NCI-H2227 treated with DMSO at 0.1 percent for 48 hours (cell line): ENCODE measurements around the gene AKAP12.
"Not testable (repeated sequence)": the region's sequence is repeated elsewhere in the genome, so short reads cannot be mapped to it uniquely, and the experiment has no call there.

Source experiments
- DNase-seq: peaks from one replicate; lab custom pipeline; 2025; lab: John Stamatoyannopoulos, UW

The AKAP12 gene

GRCh38 chr6:151349651-151350270 is 110.0 kb downstream of the AKAP12 start:
- peak; percentile 78 for DNase-seq

GRCh38 chr6:151350442-151351145 is 110.8 kb downstream of the AKAP12 start:
- no peak for DNase-seq

DNA sequence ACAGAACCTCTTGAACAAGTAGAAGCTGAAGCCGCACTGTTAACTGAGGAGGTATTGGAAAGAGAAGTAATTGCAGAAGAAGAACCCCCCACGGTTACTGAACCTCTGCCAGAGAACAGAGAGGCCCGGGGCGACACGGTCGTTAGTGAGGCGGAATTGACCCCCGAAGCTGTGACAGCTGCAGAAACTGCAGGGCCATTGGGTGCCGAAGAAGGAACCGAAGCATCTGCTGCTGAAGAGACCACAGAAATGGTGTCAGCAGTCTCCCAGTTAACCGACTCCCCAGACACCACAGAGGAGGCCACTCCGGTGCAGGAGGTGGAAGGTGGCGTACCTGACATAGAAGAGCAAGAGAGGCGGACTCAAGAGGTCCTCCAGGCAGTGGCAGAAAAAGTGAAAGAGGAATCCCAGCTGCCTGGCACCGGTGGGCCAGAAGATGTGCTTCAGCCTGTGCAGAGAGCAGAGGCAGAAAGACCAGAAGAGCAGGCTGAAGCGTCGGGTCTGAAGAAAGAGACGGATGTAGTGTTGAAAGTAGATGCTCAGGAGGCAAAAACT is 111.5 kb downstream of the AKAP12 start:
- no peak for DNase-seq

GRCh38 chr6:151351731-151352130 is 112.0 kb downstream of the AKAP12 start:
- no peak for DNase-seq

GRCh38 chr6:151352410-151353396 is 112.9 kb downstream of the AKAP12 start:
- DNase-seq, result no peak

DNA sequence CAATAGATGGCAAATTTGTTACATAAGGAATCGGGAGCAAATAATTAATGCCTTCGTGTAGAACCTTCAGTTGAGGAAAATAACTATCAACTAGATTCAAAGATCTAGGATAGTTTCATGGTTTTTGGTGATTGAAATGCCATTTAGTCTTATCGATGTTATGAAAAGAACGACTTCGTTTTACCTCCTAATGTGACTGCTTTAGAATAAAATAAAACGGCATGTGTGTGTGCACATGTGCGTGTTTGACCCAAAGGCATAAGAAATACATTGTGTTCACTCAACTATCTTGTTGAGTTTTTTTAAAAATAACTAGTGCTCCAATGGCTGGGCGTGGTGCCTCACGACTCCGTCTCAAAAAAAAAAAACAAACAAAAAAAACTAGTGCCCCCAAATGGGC is 114.0 kb downstream of the AKAP12 start:
- DNase-seq, result no peak

- not testable (repeated sequence) for DNase-seq
Observed at GRCh38 chr6:151356983-151357382, 117.2 kb downstream of the AKAP12 start.

GRCh38 chr6:151357758-151358436 is 118.1 kb downstream of the AKAP12 start:
- no peak for DNase-seq

DNA sequence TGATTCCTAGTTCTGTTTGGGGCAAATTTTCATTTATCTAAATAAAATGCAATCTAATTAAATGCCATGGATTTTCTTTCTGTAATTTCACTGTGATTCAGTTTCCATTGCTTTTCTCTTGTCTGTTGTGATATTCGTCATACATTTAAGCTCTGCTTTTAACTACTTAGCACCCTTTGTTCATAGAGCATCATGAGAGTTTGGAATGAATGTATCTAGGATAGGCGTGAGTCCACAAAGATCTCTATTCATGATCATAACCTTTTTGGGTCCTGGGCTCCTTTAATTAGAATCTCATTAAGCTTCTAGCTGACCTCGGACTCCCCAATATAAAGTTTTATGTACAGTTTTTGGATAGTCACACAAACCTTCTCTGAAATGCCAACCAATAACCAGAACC is 118.7 kb downstream of the AKAP12 start:
- no peak for DNase-seq

- no peak for DNase-seq
Observed at GRCh38 chr6:151359486-151359885, 119.7 kb downstream of the AKAP12 start.

DNA sequence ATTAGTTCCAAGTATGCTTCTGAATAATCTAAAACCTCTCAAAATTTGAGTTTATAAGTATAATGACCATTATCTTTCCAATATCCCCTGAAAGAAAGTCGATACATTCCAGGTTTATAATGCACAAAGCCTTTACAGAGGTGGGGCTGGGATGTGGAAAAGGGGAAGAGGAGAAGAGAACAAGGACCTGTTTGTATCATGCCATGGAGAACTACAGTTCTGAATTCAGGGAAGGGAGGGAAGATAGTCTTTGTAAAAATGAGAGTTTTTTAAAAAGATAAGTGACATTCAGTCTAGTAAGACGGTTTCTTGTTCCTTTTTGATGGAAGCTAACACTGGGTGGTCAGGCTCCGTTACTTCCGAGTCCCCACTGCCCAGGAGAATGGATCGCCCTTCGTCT is 125.5 kb downstream of the AKAP12 start:
- no peak for DNase-seq

DNA sequence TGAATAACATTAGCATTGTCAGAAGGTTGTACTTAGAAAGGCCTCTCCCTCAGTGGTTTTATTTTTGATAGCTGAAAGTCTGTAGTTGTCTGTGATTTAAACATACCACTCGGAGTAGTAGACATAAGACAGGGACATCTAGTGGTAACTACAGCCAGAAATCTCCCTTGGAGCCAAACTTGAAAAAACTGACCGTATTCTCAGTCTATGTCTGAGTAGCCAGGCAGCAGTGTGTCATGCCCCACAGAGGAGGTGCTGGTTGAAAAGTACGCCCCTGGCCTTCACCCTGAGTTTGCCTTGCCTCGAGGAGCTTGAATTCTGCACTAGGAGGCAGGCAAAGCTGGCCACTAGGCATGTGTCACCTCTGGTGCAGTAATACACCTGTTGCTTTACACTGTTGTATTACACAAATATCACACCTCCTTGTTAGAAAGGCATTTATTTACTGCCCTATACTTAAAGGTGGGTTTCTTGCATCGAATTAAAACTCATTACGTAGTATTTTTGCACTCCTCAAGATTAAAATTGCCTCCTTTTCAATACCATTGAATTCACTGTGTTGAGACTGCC is 130.8 kb downstream of the AKAP12 start:
- no peak for DNase-seq

DNA sequence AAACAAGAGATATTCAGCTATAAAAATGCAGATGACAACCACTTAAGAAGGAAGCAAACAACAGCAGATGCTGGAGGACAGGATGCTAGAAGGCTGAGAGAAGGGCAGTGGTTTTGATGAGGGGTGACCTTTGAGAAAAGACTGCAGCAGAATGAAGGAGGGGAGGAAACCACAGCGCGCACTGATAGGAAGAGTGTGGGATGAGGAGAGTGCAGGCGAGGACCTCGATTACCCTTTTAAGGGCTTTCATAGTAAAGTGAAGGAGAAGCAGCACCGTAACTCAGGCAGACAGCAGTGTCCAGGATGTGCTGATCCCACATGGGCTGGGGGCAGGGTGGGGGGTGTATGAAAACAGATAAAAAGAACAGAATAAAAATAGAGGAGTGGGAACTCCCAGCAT is 132.4 kb downstream of the AKAP12 start:
- no peak for DNase-seq

GRCh38 chr6:151374036-151374683 is 134.4 kb downstream of the AKAP12 start:
- DNase-seq, result peak; percentile 39

GRCh38 chr6:151375833-151376232 is 136.1 kb downstream of the AKAP12 start:
- DNase-seq, result no peak

DNA sequence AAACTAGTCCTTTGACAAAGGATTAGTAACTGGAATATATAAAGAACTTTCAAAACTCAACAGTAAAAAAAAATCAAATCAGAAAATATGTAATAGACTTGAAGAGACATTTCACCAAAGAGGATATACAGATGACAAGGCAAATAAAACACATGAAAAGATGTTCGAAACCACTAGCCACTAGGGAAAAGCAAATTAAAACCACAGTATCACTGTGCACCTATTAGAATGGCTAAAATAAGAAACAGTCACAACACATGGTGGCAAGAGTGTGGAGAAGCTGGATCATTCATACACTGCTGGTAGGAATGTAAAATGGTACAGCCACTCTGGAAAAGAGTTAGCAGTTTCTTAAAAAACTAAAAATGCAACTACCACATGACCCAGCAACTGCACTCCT is 136.7 kb downstream of the AKAP12 start:
- DNase-seq, result no peak

DNA sequence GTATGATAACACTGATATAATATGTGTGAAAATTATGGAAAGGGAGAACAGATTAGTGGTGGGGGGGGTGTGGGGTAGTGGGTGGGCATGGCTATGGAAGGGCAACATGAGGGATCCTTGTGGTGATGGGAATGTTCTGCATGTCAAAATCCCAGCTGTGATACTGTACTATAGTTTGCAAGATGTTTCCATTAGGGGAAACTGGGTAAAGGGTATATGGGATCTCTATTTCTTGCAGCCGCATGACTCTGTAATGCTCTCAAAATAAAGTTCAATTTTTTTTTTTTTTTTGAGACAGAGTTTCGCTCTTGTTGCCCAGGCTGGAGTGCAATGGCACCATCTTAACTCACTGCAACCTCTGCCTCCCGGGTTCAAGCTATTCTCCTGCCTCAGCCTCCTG is 137.3 kb downstream of the AKAP12 start:
- DNase-seq, result no peak

DNA sequence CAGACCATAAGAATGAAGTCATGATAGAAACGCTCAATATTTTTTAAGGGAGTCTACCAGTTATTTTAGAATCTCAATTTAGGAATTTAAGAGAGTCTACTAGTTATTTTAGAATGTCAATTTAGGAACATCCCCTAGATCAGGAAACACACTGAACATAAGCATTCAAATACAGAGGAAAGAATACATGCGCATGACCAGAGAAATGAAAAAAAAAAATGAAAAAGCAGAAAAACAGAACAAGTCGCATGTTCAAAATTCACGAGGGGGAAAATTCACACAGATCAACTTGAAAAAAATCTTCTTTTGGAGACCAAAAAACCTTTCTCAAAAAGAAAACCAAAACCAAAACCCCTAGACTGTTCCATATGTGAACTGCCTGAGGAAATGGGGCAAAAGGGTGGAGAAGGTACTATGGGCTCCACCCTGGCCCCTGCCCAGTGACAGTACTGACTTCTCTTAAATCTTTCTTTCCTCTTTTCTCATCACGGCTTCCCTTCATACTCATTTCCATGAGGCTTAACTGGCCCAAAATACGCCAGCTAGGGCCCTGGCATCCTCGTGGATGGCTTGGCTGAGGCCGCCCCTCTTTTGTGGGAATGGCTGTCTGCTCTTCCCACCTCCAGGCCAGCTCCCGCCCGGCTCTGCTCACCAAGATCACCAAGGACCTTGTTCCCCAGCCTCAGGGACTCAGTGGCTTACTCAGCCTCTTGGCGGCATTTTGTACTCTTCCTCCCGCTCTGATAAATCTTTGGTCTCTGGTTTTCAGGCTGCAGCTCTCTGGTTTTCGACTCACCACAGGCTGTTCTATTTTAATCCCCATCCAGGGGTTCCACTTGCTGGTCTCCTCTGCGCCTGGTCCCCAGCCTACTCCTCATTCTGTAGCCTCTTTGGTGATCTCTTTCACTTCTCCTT is 140.4 kb downstream of the AKAP12 start:
- DNase-seq, result no peak

DNA sequence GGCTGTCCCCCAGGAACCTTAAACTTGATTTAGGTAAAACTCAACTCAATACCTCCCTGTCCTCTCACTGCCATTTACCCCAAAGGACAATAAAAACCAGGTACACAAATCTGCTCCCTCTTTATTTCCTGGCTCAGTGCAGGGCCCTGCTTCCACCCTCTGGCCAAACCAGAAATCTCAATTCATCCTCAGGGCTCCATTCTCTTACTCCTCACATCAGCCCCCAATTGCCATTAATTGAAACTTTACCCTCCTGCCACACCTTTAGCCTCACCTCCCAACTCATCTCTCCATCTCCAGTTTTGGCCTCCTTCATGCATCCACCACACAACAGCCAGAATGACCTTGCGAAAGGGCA is 141.1 kb downstream of the AKAP12 start:
- no peak for DNase-seq

GRCh38 chr6:151381722-151382121 is 142.0 kb downstream of the AKAP12 start:
- no peak for DNase-seq
